PC-3 (cell line): Measurements from ENCODE around the gene PLXNA1.

Source experiments
- CTCF ChIP-seq: fragments of 300-600 bp; sonication (generic); conservative IDR thresholded peaks from 2 replicates; pipeline ENCODE4 v1.5.1; 2017; ENCODE audit warnings: antibody characterized with exemption, low read depth, mild to moderate bottlenecking, low read length
- EZH2 ChIP-seq: fragments of 300-600 bp; sonication (generic); IDR thresholded peaks from one replicate; pipeline ENCODE4 v1.6.1; 2017; ENCODE audit warnings: antibody characterized with exemption, mild to moderate bottlenecking, low read length; ENCODE audit not compliant: unreplicated experiment

- TF ChIP-seq CTCF = no peak
- no peak for TF ChIP-seq EZH2
Observed at GRCh38 chr3:126973814-126974213, 9.1 kb upstream of the PLXNA1 start.
